Stimulated activated CD4-positive, alpha-beta T cell treated with anti-CD3 and anti-CD28 coated beads, Interleukin-15, amount 100 ng/mL, for 24 hours (primary cell): ENCODE data around the gene LIMS1.
"Not testable (repeated sequence)": the region's sequence is repeated elsewhere in the genome, so short reads cannot be mapped to it uniquely, and the experiment has no call there.

ENCODE experiments used
- DNase-seq: peaks from one replicate; pipeline ENCODE4 v3.0.0-alpha.2; 2020

The LIMS1 gene

GRCh38 chr2:108553209-108553919 lies 19.1 kb downstream of the LIMS1 start:
- DNase-seq: no peak

- no peak for DNase-seq
These were observed 20.3 kb downstream of the LIMS1 start for GRCh38 chr2:108554528-108554927.

- DNase-seq: no peak
These were observed 21.3 kb downstream of the LIMS1 start for GRCh38 chr2:108555572-108555971.

GRCh38 chr2:108556581-108556980 lies 22.3 kb downstream of the LIMS1 start:
- DNase-seq: not testable (repeated sequence)

GRCh38 chr2:108560241-108560811 lies 26.1 kb downstream of the LIMS1 start:
- no peak for DNase-seq

- DNase-seq: no peak
These were observed 26.7 kb downstream of the LIMS1 start for GRCh38 chr2:108560895-108561530.

- no peak for DNase-seq
These were observed 28.0 kb downstream of the LIMS1 start for GRCh38 chr2:108562274-108562673.

- DNase-seq: no peak
These were observed 30.2 kb downstream of the LIMS1 start for GRCh38 chr2:108564510-108564909.

- DNase-seq: no peak
These were observed 31.6 kb downstream of the LIMS1 start for GRCh38 chr2:108565778-108566375.

GRCh38 chr2:108570416-108570815 lies 36.1 kb downstream of the LIMS1 start:
- DNase-seq: no peak

- DNase-seq: no peak
These were observed 37.0 kb downstream of the LIMS1 start for GRCh38 chr2:108571286-108571685.

- no peak for DNase-seq
These were observed 38.8 kb downstream of the LIMS1 start for GRCh38 chr2:108573061-108573460.

- DNase-seq: no peak
These were observed 40.1 kb downstream of the LIMS1 start for GRCh38 chr2:108574332-108574731.

GRCh38 chr2:108575132-108575966 lies 41.1 kb downstream of the LIMS1 start:
- DNase-seq: no peak

GRCh38 chr2:108577099-108577498 lies 42.8 kb downstream of the LIMS1 start:
- DNase-seq: no peak

- no peak for DNase-seq
These were observed 45.4 kb downstream of the LIMS1 start for GRCh38 chr2:108579623-108580022.

- no peak for DNase-seq
These were observed 45.8 kb downstream of the LIMS1 start for GRCh38 chr2:108580050-108580449.

- peak; percentile 64 for DNase-seq
These were observed 49.7 kb downstream of the LIMS1 start for GRCh38 chr2:108583903-108584520.

GRCh38 chr2:108585436-108585835 lies 51.2 kb downstream of the LIMS1 start:
- no peak for DNase-seq

- no peak for DNase-seq
These were observed 51.8 kb downstream of the LIMS1 start for GRCh38 chr2:108586116-108586515.

- DNase-seq: no peak
These were observed 52.4 kb downstream of the LIMS1 start for GRCh38 chr2:108586631-108587030.

- no peak for DNase-seq
These were observed 53.4 kb downstream of the LIMS1 start for GRCh38 chr2:108587621-108588020.
